Activated CD8-positive, alpha-beta memory T cell treated with anti-CD3 and anti-CD28 coated beads, Interleukin-2, amount 50 U/mL, for 1 hour (primary cell): ENCODE measurements around the gene ZNF439.
"Not testable (repeated sequence)": the region's sequence is repeated elsewhere in the genome, so short reads cannot be mapped to it uniquely, and the experiment has no call there.

Source experiments
- DNase-seq: peaks from one replicate; pipeline ENCODE4 v3.0.0-alpha.2; 2020; ENCODE audit errors: extremely low read depth

ZNF439 gene

GRCh38 chr19:11868188-11868587 is 19.7 kb downstream of the ZNF439 start:
- DNase-seq, result no peak

GRCh38 chr19:11872624-11873023 is 24.1 kb downstream of the ZNF439 start:
- no peak for DNase-seq

GRCh38 chr19:11873762-11874161 is 25.2 kb downstream of the ZNF439 start:
- DNase-seq, result no peak

GRCh38 chr19:11879687-11880266 is 31.3 kb downstream of the ZNF439 start:
- DNase-seq, result not testable (repeated sequence)

- no peak for DNase-seq
These were observed 32.1 kb downstream of the ZNF439 start for GRCh38 chr19:11880598-11880997.

- no peak for DNase-seq
These were observed 32.8 kb downstream of the ZNF439 start for GRCh38 chr19:11881151-11881800.

GRCh38 chr19:11882606-11883005 is 34.1 kb downstream of the ZNF439 start:
- no peak for DNase-seq

GRCh38 chr19:11887234-11887610 is 38.7 kb downstream of the ZNF439 start:
- no peak for DNase-seq

GRCh38 chr19:11887611-11888531 is 39.3 kb downstream of the ZNF439 start, which contains the start of gene ZNF69:
TSS of gene ZNF69 (plus strand) at chr19:11887782. CDS start at chr19:11887924, 142 bp downstream.
- peak; percentile 18 for DNase-seq

GRCh38 chr19:11889901-11890300 is 41.4 kb downstream of the ZNF439 start:
- DNase-seq, result not testable (repeated sequence)

- DNase-seq, result no peak
These were observed 42.1 kb downstream of the ZNF439 start for GRCh38 chr19:11890634-11891033.

GRCh38 chr19:11894851-11895250 is 46.3 kb downstream of the ZNF439 start:
- DNase-seq, result no peak

- DNase-seq, result no peak
These were observed 53.7 kb downstream of the ZNF439 start for GRCh38 chr19:11902228-11902627.

GRCh38 chr19:11905928-11906327 is 57.4 kb downstream of the ZNF439 start:
- no peak for DNase-seq

GRCh38 chr19:11911937-11912336 is 63.4 kb downstream of the ZNF439 start:
- DNase-seq, result not testable (repeated sequence)

GRCh38 chr19:11914417-11915051 is 66.0 kb downstream of the ZNF439 start:
- not testable (repeated sequence) for DNase-seq
